Stimulated activated naive B cell treated with anti-CD40 and anti-IgM and Interleukin-4, amounts not matched to agents 10 μg/mL and 1 μg/mL and 100 μg/mL, for 72 hours (primary cell): ENCODE data around the gene CLASRP.
A peak's percentile ranks its signal among the peaks of the same experiment; 100 is the strongest.

ENCODE experiments used
- ATAC-seq, 2 donors: fragments of 150-1000 bp; cut with Tn5 transposase; replicated peaks; 2 replicates each; pipeline ENCODE4 v1.10.0; 2021; ENCODE audit warnings: moderate library complexity in 1 of 2
- DNase-seq: peaks from one replicate; pipeline ENCODE4 v3.0.0; 2021
- H3K27ac Mint-ChIP-seq: one replicate; pipeline ENCODE4 v1.8.0; 2022; ENCODE audit warnings: mild to moderate bottlenecking, mixed read lengths
- H3K27me3 Mint-ChIP-seq, 2 donors: one replicate each; pipeline ENCODE4 v1.8.0; 2022; ENCODE audit warnings: mixed read lengths in 2 of 2
- H3K36me3 Mint-ChIP-seq, 2 donors: one replicate each; pipeline ENCODE4 v1.8.0; 2022; ENCODE audit warnings: mixed read lengths in 2 of 2, mild to moderate bottlenecking in 1 of 2
- H3K4me1 Mint-ChIP-seq, 2 donors: one replicate each; pipeline ENCODE4 v1.8.0; 2022; ENCODE audit warnings: mixed read lengths in 2 of 2, mild to moderate bottlenecking in 1 of 2
- H3K4me3 Mint-ChIP-seq, 2 donors: one replicate each; pipeline ENCODE4 v1.8.0; 2022; ENCODE audit warnings: mild to moderate bottlenecking in 2 of 2, mixed read lengths in 2 of 2, moderate library complexity in 1 of 2
- H3K9me3 Mint-ChIP-seq, 2 donors: one replicate each; pipeline ENCODE4 v1.8.0; 2022; ENCODE audit warnings: mixed read lengths in 2 of 2, mild to moderate bottlenecking in 1 of 2

CLASRP gene

DNA sequence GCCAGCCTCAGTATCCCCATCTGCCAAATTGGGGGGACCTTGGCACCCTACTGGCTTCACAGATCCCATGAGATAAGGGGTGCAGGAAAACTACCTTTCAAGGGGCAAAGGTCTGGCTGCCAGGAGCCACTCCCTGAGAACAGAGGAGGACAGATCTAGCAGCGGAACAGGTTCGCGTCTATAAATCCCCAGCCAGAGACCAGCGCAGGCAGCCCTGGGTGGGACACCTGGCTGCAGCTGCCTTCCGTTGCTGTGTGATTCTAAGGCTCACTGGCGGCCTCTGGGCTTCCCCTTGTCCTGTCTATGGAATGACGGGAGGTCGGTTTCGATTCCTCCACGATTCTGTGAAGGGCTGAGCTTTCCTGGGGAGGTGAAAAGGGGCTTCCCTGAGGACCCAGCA, 30.3 kb upstream of the CLASRP start:
- peaks cover 31 to 40% of the 10 kb centered on the region in 2 donors for H3K36me3 Mint-ChIP-seq

DNA sequence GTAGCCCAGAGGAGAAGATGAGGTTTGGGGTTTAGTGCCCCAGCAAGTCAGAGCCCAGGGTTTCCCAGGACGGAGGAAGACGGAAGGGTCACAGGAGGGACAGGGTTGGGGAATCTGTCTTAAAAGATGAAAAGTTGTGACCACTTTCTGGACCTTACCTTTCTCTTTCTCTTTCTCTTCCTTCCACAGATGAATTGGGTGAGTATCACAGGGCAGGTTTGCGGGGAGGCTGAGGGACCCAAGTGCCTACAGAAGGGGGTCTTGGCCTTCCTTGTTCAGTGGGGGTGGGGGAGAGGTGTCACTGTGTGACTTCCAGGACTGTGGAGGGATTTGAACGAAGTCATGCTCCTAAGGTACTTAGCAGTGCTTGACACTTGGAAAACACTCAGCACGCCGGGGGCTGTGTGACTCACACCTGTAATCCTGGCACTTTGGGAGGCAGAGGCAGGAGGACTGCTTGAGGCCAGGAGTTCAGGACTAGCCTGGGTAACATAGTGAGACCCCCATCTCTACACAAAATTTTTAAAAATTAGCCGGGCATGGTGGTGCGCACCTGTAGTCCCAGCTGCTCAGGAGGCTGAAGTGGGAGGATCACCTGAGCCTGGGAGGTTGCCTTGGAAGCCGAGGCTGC, 29.1 kb upstream of the CLASRP start:
- Mint-ChIP-seq H3K9me3 (no peaks in the 10 kb centered on the region), H3K27me3 (no peaks in the 10 kb centered on the region), H3K36me3 (peaks cover 31 to 45% of the 10 kb centered on the region in 2 donors), H3K27ac (peak overlapping the region; percentile 72), H3K4me3 (no peak overlapping the region), H3K4me1 (peaks cover 8 to 27% of the 10 kb centered on the region in 2 donors)
- DNase-seq: no peak
- ATAC-seq: no peak

More for the DNA sequence above, 30.3 kb upstream of the CLASRP start:
- Mint-ChIP-seq H3K4me3 (no peak overlapping the region), H3K27ac (peak overlapping the region; percentile 67), H3K4me1 (peaks cover 8 to 27% of the 10 kb centered on the region in 2 donors), H3K9me3 (no peaks in the 10 kb centered on the region), H3K27me3 (no peaks in the 10 kb centered on the region)
- DNase-seq (no peak), ATAC-seq (no peak)

DNA sequence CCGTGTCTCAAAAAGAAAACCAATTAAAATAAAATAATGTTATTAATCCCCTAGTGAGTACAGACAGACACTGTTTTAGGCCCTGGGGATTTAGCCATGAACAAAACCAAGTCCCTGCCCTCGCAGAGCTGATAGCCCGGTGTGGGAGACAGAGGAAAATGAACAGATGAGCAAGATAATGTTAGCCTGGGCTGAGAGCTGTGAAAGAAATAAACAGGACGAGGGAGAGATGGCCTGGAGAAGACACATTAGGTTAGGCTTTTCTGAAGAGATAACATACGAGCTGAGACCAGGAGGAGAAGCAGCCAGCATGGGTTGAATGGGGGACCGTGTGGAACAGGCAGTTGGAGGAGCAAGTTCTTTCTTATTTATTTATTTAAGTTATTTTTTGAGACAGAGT, 28.5 kb upstream of the CLASRP start:
- Mint-ChIP-seq H3K27me3 (no peaks in the 10 kb centered on the region), H3K27ac (no peak overlapping the region), H3K4me3 (no peak overlapping the region)

DNA sequence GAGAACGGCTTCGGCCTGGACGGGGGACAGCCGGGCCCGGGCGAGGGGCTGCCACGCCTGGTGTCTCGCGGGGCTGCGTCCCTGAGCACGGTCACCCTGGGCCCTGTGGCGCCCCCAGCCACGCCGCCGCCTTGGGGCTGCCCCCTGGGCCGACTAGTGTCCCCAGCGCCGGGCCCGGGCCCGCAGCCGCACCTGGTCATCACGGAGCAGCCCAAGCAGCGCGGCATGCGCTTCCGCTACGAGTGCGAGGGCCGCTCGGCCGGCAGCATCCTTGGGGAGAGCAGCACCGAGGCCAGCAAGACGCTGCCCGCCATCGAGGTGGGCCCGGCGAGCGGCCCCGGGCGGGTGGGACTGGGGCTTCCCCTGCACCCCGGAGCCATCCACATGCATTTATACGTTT, 26.9 kb upstream of the CLASRP start:
- DNase-seq (no peak), ATAC-seq (no peak)
- Mint-ChIP-seq H3K9me3 (no peaks in the 10 kb centered on the region), H3K4me3 (no peak overlapping the region), H3K4me1 (peaks cover 15 to 29% of the 10 kb centered on the region in 2 donors), H3K27ac (no peak overlapping the region), H3K36me3 (peaks cover 28 to 37% of the 10 kb centered on the region in 2 donors), H3K27me3 (no peaks in the 10 kb centered on the region)

More for the DNA sequence above, 28.5 kb upstream of the CLASRP start:
- no peak for DNase-seq
- peaks cover 31 to 45% of the 10 kb centered on the region in 2 donors for H3K36me3 Mint-ChIP-seq
- H3K9me3 Mint-ChIP-seq: no peaks in the 10 kb centered on the region
- ATAC-seq: no peak
- peaks cover 8 to 27% of the 10 kb centered on the region in 2 donors for H3K4me1 Mint-ChIP-seq

DNA sequence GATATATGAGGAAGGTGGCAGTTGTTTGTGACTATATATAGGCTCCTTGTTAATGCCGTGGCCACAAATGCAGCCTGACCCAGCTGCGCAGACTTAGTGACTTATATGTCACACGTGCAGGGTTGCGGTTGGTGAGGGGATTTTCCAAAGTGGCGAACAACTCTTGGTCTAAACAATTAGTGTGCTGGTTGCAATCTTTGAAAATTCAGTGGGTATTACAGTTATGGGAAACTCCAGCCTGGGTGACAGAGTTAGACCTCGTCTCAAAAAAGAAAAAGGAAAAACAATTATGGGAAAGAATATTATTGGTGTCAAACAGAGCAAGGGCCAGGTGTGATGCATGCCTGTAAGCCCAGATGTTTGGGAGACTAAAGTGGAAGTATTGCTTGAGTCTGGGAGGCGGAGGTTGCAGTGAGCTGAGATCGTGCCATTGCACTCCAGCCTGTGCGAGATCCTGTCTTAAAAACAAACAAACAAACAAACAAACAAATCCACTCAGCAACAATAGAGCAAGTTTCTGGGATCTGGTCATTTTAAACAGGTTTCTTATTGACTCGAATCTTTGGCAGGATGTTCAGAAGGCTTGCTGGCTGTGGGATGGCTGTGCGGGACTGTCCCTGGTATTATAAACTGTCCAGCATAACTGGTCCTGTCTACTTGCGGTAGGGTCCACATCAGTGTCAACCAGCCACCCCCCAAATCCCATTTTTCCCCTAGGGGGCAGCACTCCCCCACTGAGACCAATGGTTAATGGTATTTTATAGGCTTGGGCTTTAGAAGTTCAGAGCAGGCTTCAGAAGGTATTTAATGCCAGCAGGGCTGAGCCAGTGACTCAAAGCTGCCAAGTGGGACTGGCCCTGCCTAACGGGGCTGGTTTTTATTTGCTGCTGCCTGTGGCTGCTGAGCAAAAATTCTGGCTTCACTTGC, 22.2 kb upstream of the CLASRP start:
- no peaks in the 10 kb centered on the region for H3K27me3 Mint-ChIP-seq
- H3K4me3 Mint-ChIP-seq: peak overlapping the region; percentile 36 to 75

DNA sequence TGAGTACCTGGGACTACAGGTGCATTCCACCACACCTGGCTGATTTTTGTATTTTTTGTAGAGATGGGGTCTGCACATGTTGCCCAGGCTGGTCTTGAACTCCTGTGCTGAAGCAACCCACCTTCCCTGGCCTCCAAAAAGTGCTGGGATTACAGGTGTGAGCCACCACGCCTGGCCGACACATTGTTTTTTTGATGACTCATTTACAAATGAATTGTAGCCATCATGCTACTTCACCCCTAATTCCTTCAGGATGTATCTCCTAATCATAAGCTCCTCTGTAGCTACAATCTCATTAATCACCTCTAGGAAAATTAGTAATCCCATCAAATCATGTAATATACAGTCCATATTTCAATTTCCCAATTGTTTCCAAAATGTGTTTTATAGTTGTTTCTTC, 19.7 kb upstream of the CLASRP start:
- Mint-ChIP-seq H3K27me3 (no peaks in the 10 kb centered on the region), H3K4me3 (no peak overlapping the region), H3K9me3 (no peaks in the 10 kb centered on the region), H3K4me1 (peaks cover 13 to 20% of the 10 kb centered on the region in 2 donors), H3K36me3 (peaks cover 27 to 31% of the 10 kb centered on the region in 2 donors), H3K27ac (peak overlapping the region; percentile 77)
- DNase-seq: no peak
- ATAC-seq: no peak

More for the DNA sequence above, 22.2 kb upstream of the CLASRP start:
- Mint-ChIP-seq H3K9me3 (no peaks in the 10 kb centered on the region), H3K36me3 (peaks cover 18 to 34% of the 10 kb centered on the region in 2 donors), H3K4me1 (peaks cover 12 to 20% of the 10 kb centered on the region in 2 donors), H3K27ac (peak overlapping the region; percentile 87)
- peak; percentile 92 to 95 for ATAC-seq
- DNase-seq: peak; percentile 65

DNA sequence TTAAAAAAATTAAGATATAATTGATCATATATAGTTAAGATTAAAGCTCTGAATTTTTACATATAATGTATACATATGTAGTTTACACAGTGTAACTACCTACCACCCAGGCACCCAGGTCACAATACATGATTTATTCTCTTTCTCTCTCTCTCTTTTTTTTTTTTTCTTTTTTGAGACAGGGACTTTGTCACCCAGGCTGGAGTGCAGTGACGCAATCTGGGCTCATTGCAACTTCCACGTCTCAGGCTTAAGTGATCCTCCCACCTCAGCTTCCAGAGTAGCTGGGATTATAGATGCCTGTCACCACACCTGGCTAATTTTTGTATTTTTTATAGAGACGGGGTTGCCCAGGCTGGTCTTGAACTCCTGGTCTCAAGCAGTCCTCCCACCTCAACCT, 18.8 kb upstream of the CLASRP start:
- Mint-ChIP-seq H3K27ac (no peak overlapping the region), H3K9me3 (no peaks in the 10 kb centered on the region), H3K4me3 (no peak overlapping the region), H3K36me3 (peaks cover 29 to 31% of the 10 kb centered on the region in 2 donors), H3K27me3 (no peaks in the 10 kb centered on the region), H3K4me1 (peaks cover 13 to 20% of the 10 kb centered on the region in 2 donors)
- no peak for ATAC-seq
- no peak for DNase-seq

DNA sequence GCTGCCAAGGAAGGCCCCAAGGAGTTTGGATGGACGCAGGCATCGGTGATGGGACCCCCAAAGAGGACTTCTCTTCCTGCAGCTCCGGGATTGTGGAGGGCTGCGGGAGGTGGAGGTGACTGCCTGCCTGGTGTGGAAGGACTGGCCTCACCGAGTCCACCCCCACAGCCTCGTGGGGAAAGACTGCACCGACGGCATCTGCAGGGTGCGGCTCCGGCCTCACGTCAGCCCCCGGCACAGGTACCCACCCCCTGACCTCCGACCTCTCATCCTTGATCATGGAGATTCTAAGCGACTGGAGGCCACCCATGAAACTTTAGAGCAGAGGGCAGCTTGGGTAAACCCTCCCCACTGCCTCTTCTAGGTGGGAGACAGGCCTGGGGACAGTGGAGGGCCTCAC, 16.9 kb upstream of the CLASRP start:
- peaks cover 6 to 8% of the 10 kb centered on the region in 2 donors for H3K4me1 Mint-ChIP-seq
- H3K27ac Mint-ChIP-seq: no peak overlapping the region
- peaks cover 41 to 43% of the 10 kb centered on the region in 2 donors for H3K36me3 Mint-ChIP-seq
- H3K27me3 Mint-ChIP-seq: no peaks in the 10 kb centered on the region
- H3K9me3 Mint-ChIP-seq: no peaks in the 10 kb centered on the region
- no peak for ATAC-seq
- no peak overlapping the region for H3K4me3 Mint-ChIP-seq
- no peak for DNase-seq

DNA sequence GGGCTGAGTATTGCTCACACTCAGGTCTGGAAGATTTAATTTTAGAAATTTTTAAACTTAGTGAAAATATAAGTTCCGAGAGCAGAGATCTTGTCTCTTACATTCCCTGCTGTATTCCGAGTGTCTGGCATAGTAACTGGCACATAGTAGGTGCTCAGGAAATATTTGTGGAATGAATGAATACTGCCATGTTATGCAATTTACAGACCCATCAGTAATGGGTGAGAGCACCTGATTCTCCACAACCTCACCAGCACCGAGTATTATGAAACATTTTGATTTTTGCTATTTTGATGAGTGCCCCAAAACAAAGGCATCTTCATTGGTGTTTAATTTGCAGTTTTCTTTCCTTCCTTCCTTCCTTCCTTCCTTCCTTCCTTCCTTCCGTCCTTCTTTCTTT, 15.8 kb upstream of the CLASRP start:
- Mint-ChIP-seq H3K9me3 (no peaks in the 10 kb centered on the region), H3K4me1 (peaks cover 6 to 7% of the 10 kb centered on the region in 2 donors), H3K4me3 (no peak overlapping the region), H3K27me3 (no peaks in the 10 kb centered on the region), H3K36me3 (peaks cover 48% of the 10 kb centered on the region in 2 donors), H3K27ac (no peak overlapping the region)
- no peak for ATAC-seq
- no peak for DNase-seq

DNA sequence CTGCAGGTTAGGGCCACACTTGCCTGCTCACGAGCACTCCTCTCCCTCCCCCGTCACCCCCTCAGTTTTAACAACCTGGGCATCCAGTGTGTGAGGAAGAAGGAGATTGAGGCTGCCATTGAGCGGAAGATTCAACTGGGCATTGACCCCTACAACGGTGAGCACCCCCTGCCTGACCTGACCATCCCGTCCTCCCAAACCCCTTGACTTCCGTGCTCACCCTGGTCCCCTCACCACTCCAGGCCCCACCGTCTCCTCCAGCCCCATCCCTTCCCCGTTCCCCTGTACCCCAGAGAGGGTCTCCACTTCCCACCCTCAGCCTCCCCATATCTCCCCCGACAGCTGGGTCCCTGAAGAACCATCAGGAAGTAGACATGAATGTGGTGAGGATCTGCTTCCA, 13.6 kb upstream of the CLASRP start:
- no peak for ATAC-seq
- Mint-ChIP-seq H3K36me3 (peaks cover 49 to 50% of the 10 kb centered on the region in 2 donors), H3K27ac (no peak overlapping the region), H3K27me3 (no peaks in the 10 kb centered on the region), H3K4me3 (no peak overlapping the region), H3K4me1 (peaks cover 0 to 1% of the 10 kb centered on the region in 2 donors), H3K9me3 (no peaks in the 10 kb centered on the region)
- no peak for DNase-seq

DNA sequence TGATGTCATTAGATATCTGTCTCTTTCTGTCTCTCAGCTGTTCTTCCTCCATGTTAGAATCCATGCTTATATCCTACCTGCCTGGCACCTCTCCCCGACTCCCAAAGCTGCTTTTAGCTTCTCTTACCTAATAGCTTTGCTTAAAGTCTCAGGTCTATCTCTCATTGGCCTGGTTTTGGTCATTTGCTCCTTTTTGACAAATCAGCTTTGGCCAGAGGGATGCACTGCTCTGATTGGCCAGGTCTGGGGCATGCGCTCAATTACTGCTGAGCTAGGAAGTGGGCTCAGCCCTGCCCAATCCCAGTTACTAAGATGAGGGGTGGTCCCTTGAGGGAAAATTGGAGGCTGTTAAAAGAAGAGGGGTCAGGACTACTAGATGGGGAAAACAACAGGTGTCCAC, 11.5 kb upstream of the CLASRP start:
- Mint-ChIP-seq H3K27ac (peak overlapping the region; percentile 71), H3K4me3 (no peak overlapping the region), H3K9me3 (no peaks in the 10 kb centered on the region), H3K27me3 (no peaks in the 10 kb centered on the region), H3K36me3 (peaks cover 53 to 55% of the 10 kb centered on the region in 2 donors), H3K4me1 (peaks cover 0 to 1% of the 10 kb centered on the region in 2 donors)
- ATAC-seq: no peak
- no peak for DNase-seq

DNA sequence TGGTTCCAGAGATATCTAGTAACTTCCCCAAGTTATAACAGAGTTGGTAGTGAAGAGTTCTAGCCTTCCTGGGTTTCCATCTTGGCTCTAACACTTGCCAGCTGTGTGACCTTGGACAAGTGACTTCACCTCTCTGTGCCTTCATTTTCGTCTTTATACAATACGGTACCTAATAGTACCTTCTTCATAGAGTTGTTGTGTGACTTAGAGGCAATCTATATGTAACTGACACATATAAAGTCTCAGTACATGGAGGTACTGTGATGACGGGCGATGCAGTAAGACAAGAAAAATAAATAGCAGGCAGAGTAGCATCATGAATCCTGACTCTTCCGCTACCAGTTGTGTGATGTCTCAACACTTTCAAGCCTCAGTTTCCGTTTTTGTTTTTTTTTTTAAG, 8.0 kb upstream of the CLASRP start:
- no peak overlapping the region for H3K27ac Mint-ChIP-seq
- H3K4me1 Mint-ChIP-seq: peaks cover 0 to 2% of the 10 kb centered on the region in 2 donors
- H3K36me3 Mint-ChIP-seq: peaks cover 62 to 69% of the 10 kb centered on the region in 2 donors

DNA sequence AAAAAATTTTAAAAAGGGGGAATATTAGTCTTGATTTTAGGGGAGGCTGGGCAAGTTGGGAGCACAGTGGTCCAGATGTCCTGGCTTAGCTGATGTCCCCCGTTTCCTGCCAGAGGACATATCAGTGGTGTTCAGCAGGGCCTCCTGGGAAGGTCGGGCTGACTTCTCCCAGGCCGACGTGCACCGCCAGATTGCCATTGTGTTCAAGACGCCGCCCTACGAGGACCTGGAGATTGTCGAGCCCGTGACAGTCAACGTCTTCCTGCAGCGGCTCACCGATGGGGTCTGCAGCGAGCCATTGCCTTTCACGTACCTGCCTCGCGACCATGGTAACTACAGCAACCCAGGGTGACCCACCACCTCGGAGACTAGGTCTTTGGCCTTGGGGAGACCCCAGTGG, 6.4 kb upstream of the CLASRP start:
- DNase-seq: no peak
- Mint-ChIP-seq H3K27me3 (no peaks in the 10 kb centered on the region), H3K4me3 (no peak overlapping the region), H3K36me3 (peaks cover 56 to 63% of the 10 kb centered on the region in 2 donors), H3K27ac (no peak overlapping the region), H3K4me1 (peaks cover 0 to 2% of the 10 kb centered on the region in 2 donors), H3K9me3 (peaks cover 0 to 2% of the 10 kb centered on the region in 2 donors)
- ATAC-seq: no peak

More for the DNA sequence above, 8.0 kb upstream of the CLASRP start:
- Mint-ChIP-seq H3K9me3 (peaks cover 0 to 2% of the 10 kb centered on the region in 2 donors), H3K4me3 (no peak overlapping the region), H3K27me3 (no peaks in the 10 kb centered on the region)
- ATAC-seq: no peak
- no peak for DNase-seq

DNA sequence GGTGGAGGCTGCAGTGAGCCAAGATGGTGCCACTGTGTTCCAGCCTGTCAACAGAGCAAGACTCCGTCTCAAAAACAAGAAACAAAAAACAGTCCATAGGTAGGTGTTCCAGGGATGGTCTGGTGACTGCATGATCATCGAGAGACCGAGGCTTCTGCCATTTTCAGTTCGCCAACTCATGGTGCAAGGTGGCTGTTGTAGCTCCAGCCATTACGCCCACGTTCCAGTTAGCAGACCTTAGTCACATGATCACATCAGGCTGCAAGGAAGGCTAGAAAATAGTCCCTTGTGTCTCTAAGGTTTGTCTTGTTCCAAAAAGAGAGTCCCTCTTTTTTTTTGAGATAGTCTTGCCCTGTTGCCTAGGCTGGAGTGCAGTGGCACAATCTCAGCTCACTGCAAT, 3.1 kb upstream of the CLASRP start:
- ATAC-seq: no peak
- H3K4me3 Mint-ChIP-seq: no peak overlapping the region
- DNase-seq: no peak
- no peak overlapping the region for H3K27ac Mint-ChIP-seq
- H3K9me3 Mint-ChIP-seq: peaks cover 0 to 2% of the 10 kb centered on the region in 2 donors
- H3K36me3 Mint-ChIP-seq: peaks cover 56 to 68% of the 10 kb centered on the region in 2 donors
- H3K27me3 Mint-ChIP-seq: no peaks in the 10 kb centered on the region
- peaks cover 17 to 23% of the 10 kb centered on the region in 2 donors for H3K4me1 Mint-ChIP-seq
